WTC11 (cell line): ENCODE results near the gene CKAP2L. TPM values are rescaled to one million over a fixed set of nuclear protein-coding genes. Genes with fewer than 3 reads are reported as not detected.

ENCODE experiments used
- ATAC-seq: fragments of 200-7000 bp; cut with Tn5 transposase; 2 replicates; pipeline ENCODE4 v1.10.0; 2021; ENCODE audit warnings: mild to moderate bottlenecking, moderate library complexity
- CTCF ChIA-PET: fragments of 300-600 bp; sonication (Branson Sonifier 250); formaldehyde crosslinking; loops from one replicate; lab custom pipeline; 2021; ENCODE audit warnings: antibody characterized with exemption; lab: Charles Lee
- POLR2A ChIA-PET: fragments of 350-600 bp; sonication (Branson Sonifier 250); formaldehyde crosslinking; loops from one replicate; lab custom pipeline; 2021; ENCODE audit warnings: antibody characterized with exemption; lab: Charles Lee
- DNase-seq: peaks from one replicate; pipeline ENCODE4 v3.0.0; 2021; ENCODE audit warnings: low spot score
- H3K27ac Mint-ChIP-seq: 2 replicates; pipeline ENCODE4 v1.8.0; 2021; ENCODE audit warnings: mixed read lengths
- H3K27me3 Mint-ChIP-seq: 2 replicates; pipeline ENCODE4 v1.8.0; 2021; ENCODE audit warnings: low read depth, mild to moderate bottlenecking, moderate library complexity, mixed read lengths
- H3K36me3 Mint-ChIP-seq: 2 replicates; pipeline ENCODE4 v1.8.0; 2021; ENCODE audit warnings: mixed read lengths
- H3K4me1 Mint-ChIP-seq: 2 replicates; pipeline ENCODE4 v1.8.0; 2022; ENCODE audit warnings: mixed read lengths
- H3K4me3 Mint-ChIP-seq: 2 replicates; pipeline ENCODE4 v1.8.0; 2021; ENCODE audit warnings: mild to moderate bottlenecking, moderate library complexity, mixed read lengths
- H3K9me3 Mint-ChIP-seq: 2 replicates; pipeline ENCODE4 v1.8.0; 2021; ENCODE audit warnings: mixed read lengths
- ESRRA ChIP-seq: sonication (generic); formaldehyde crosslinking; IDR thresholded peaks from 2 replicates; pipeline ENCODE4 v1.8.1; 2022; ENCODE audit warnings: mild to moderate bottlenecking, missing genetic modification reagents, borderline replicate concordance
- GRHL2 ChIP-seq: fragments of 250-450 bp; sonication (Bioruptor Pico); IDR thresholded peaks from 2 replicates; pipeline ENCODE4 v1.8.0; 2022; ENCODE audit warnings: mild to moderate bottlenecking, moderate library complexity; ENCODE audit not compliant: insufficient replicate concordance, severe bottlenecking
- MYBL2 ChIP-seq: sonication (generic); formaldehyde crosslinking; IDR thresholded peaks from 2 replicates; pipeline ENCODE4 v1.8.1; 2023; ENCODE audit warnings: mild to moderate bottlenecking, moderate library complexity, missing genetic modification reagents
- SMAD3 ChIP-seq: sonication (generic); formaldehyde crosslinking; IDR thresholded peaks from 2 replicates; pipeline ENCODE4 v1.8.0; 2022; ENCODE audit warnings: missing genetic modification reagents, mild to moderate bottlenecking, borderline replicate concordance
- total RNA-seq: library from RNA; stranded (reverse); gene quantifications from 3 replicates; pipeline ENCODE4 v1.2.3, GENCODE V29; 2021
- TF ChIP-seq, protein P1 (sequence below): sonication (generic); formaldehyde crosslinking; IDR thresholded peaks from 2 replicates; pipeline ENCODE4 v1.8.0; 2022; ENCODE audit warnings: missing genetic modification reagents
- TF ChIP-seq, protein P2 (sequence below): fragments of 250-450 bp; sonication (Bioruptor Pico); IDR thresholded peaks from 2 replicates; pipeline ENCODE4 v1.9.0; 2021; ENCODE audit warnings: moderate library complexity, mild to moderate bottlenecking, inconsistent platforms, borderline replicate concordance
- TF ChIP-seq, protein P3 (sequence below): sonication (generic); formaldehyde crosslinking; IDR thresholded peaks from 2 replicates; pipeline ENCODE4 v1.8.0; 2022; ENCODE audit warnings: mild to moderate bottlenecking, missing genetic modification reagents
- TF ChIP-seq, protein P4 (sequence below): sonication (generic); formaldehyde crosslinking; IDR thresholded peaks from 2 replicates; pipeline ENCODE4 v1.8.1; 2022; ENCODE audit warnings: low read depth, mild to moderate bottlenecking, moderate library complexity, missing genetic modification reagents, borderline replicate concordance
- TF ChIP-seq, protein P5 (sequence below): fragments of 250-450 bp; sonication (Bioruptor Pico); conservative IDR thresholded peaks from 2 replicates; pipeline ENCODE4 v1.9.0; 2021; ENCODE audit warnings: mild to moderate bottlenecking
- TF ChIP-seq, protein P6 (sequence below): sonication (generic); formaldehyde crosslinking; IDR thresholded peaks from 2 replicates; pipeline ENCODE4 v1.8.1; 2022; ENCODE audit warnings: mild to moderate bottlenecking, moderate library complexity, missing genetic modification reagents
- TF ChIP-seq, protein P7 (sequence below): fragments of 250-450 bp; sonication (Bioruptor Pico); IDR thresholded peaks from 2 replicates; pipeline ENCODE4 v1.9.0; 2021; ENCODE audit warnings: mild to moderate bottlenecking

Gene CKAP2L
- total RNA-seq, 1 experiment from 2014 or later = 25.6 TPM

DNA sequence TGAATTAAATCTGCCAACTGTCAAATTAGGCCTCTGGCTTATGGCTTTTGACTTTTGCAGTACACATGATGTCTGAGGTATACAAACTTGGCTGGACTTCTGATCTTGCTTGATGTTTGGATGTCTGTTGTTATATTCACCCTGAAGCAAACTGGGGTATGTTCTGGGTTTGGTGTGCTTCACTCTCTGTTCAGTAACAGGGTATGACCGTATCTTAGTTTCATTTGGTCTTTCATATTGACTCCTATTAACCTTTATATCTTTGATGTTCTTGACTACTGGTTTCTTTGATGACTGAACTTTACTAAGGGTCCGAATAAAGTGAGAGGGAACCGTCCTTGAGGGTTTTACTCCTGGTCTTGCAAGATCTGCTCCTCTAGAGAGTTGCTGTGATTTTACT, 8.2 kb downstream of the CKAP2L start:
- DNase-seq (no peak), ATAC-seq (no peak)
- peaks cover 70% of the 10 kb centered on the region for H3K36me3 Mint-ChIP-seq
- no peaks in the 10 kb centered on the region for H3K9me3 Mint-ChIP-seq
- no peak overlapping the region for H3K4me3 Mint-ChIP-seq
- POLR2A ChIA-PET = no interaction called here
- no peaks in the 10 kb centered on the region for H3K27me3 Mint-ChIP-seq
- H3K27ac Mint-ChIP-seq = no peak overlapping the region
- TF ChIP-seq, protein P1, sequence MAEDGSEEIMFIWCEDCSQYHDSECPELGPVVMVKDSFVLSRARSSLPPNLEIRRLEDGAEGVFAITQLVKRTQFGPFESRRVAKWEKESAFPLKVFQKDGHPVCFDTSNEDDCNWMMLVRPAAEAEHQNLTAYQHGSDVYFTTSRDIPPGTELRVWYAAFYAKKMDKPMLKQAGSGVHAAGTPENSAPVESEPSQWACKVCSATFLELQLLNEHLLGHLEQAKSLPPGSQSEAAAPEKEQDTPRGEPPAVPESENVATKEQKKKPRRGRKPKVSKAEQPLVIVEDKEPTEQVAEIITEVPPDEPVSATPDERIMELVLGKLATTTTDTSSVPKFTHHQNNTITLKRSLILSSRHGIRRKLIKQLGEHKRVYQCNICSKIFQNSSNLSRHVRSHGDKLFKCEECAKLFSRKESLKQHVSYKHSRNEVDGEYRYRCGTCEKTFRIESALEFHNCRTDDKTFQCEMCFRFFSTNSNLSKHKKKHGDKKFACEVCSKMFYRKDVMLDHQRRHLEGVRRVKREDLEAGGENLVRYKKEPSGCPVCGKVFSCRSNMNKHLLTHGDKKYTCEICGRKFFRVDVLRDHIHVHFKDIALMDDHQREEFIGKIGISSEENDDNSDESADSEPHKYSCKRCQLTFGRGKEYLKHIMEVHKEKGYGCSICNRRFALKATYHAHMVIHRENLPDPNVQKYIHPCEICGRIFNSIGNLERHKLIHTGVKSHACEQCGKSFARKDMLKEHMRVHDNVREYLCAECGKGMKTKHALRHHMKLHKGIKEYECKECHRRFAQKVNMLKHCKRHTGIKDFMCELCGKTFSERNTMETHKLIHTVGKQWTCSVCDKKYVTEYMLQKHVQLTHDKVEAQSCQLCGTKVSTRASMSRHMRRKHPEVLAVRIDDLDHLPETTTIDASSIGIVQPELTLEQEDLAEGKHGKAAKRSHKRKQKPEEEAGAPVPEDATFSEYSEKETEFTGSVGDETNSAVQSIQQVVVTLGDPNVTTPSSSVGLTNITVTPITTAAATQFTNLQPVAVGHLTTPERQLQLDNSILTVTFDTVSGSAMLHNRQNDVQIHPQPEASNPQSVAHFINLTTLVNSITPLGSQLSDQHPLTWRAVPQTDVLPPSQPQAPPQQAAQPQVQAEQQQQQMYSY = no peak
- TF ChIP-seq, protein P2, sequence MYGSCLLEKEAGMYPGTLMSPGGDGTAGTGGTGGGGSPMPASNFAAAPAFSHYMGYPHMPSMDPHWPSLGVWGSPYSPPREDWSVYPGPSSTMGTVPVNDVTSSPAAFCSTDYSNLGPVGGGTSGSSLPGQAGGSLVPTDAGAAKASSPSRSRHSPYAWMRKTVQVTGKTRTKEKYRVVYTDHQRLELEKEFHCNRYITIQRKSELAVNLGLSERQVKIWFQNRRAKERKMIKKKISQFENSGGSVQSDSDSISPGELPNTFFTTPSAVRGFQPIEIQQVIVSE = no peak
- TF ChIP-seq, protein P3, sequence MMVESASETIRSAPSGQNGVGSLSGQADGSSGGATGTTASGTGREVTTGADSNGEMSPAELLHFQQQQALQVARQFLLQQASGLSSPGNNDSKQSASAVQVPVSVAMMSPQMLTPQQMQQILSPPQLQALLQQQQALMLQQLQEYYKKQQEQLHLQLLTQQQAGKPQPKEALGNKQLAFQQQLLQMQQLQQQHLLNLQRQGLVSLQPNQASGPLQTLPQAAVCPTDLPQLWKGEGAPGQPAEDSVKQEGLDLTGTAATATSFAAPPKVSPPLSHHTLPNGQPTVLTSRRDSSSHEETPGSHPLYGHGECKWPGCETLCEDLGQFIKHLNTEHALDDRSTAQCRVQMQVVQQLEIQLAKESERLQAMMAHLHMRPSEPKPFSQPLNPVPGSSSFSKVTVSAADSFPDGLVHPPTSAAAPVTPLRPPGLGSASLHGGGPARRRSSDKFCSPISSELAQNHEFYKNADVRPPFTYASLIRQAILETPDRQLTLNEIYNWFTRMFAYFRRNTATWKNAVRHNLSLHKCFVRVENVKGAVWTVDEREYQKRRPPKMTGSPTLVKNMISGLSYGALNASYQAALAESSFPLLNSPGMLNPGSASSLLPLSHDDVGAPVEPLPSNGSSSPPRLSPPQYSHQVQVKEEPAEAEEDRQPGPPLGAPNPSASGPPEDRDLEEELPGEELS = no peak
- TF ChIP-seq, protein P4, sequence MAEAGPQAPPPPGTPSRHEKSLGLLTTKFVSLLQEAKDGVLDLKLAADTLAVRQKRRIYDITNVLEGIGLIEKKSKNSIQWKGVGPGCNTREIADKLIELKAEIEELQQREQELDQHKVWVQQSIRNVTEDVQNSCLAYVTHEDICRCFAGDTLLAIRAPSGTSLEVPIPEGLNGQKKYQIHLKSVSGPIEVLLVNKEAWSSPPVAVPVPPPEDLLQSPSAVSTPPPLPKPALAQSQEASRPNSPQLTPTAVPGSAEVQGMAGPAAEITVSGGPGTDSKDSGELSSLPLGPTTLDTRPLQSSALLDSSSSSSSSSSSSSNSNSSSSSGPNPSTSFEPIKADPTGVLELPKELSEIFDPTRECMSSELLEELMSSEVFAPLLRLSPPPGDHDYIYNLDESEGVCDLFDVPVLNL = no peak
- no peak for TF ChIP-seq GRHL2
- TF ChIP-seq, protein P5, sequence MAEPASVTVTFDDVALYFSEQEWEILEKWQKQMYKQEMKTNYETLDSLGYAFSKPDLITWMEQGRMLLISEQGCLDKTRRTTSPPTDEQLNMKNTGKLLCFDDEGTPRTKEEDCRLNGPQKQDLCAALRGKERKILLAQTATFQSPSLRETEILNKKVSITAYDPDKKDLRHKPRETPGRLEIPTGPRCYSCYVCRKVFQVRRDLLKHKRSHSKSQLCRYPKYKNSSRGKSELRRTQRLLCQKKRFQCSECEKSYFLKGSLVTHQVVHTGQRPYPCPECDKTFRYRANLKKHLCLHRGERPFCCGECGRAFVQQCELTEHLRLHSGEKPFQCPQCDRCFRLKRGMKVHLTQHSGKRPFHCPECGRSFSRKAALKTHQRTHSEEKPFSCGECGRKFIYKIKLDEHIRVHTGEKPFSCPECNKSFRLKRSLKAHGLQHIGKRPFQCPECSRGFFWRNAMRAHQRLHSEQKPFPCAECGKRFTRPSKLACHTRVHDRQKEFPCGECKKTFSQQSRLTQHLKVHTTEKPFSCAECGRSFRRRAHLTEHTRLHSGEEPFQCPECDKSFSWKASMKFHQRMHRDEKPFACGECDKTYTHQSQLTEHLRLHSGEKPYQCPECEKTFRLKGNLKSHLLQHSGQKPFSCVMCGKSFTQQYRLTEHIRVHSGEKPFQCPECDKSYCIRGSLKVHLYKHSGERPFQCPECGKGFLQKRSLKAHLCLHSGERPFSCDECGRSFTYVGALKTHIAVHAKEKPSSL (CRISPR knock-in tag) = no peak
- no peak for TF ChIP-seq MYBL2 (CRISPR knock-in tag)
- no peak for TF ChIP-seq ESRRA
- no peak for TF ChIP-seq SMAD3 (CRISPR knock-in tag)
- TF ChIP-seq, protein P6, sequence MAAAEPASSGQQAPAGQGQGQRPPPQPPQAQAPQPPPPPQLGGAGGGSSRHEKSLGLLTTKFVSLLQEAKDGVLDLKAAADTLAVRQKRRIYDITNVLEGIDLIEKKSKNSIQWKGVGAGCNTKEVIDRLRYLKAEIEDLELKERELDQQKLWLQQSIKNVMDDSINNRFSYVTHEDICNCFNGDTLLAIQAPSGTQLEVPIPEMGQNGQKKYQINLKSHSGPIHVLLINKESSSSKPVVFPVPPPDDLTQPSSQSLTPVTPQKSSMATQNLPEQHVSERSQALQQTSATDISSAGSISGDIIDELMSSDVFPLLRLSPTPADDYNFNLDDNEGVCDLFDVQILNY (CRISPR knock-in tag) = no peak
- TF ChIP-seq, protein P7, sequence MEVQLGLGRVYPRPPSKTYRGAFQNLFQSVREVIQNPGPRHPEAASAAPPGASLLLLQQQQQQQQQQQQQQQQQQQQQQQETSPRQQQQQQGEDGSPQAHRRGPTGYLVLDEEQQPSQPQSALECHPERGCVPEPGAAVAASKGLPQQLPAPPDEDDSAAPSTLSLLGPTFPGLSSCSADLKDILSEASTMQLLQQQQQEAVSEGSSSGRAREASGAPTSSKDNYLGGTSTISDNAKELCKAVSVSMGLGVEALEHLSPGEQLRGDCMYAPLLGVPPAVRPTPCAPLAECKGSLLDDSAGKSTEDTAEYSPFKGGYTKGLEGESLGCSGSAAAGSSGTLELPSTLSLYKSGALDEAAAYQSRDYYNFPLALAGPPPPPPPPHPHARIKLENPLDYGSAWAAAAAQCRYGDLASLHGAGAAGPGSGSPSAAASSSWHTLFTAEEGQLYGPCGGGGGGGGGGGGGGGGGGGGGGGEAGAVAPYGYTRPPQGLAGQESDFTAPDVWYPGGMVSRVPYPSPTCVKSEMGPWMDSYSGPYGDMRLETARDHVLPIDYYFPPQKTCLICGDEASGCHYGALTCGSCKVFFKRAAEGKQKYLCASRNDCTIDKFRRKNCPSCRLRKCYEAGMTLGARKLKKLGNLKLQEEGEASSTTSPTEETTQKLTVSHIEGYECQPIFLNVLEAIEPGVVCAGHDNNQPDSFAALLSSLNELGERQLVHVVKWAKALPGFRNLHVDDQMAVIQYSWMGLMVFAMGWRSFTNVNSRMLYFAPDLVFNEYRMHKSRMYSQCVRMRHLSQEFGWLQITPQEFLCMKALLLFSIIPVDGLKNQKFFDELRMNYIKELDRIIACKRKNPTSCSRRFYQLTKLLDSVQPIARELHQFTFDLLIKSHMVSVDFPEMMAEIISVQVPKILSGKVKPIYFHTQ (CRISPR knock-in tag) = no peak
- no peaks in the 10 kb centered on the region for H3K4me1 Mint-ChIP-seq
- CTCF ChIA-PET = interaction anchor here (2.8 kb wide), 1 partner anchor 186 kb away, joined by 7 read pairs; no protein-coding TSS in a partner anchor
